Testis (tissue), 3 donors: Measurements from ENCODE around the gene NRG2. TPM values are rescaled to one million over a fixed set of nuclear protein-coding genes. Genes with fewer than 3 reads are reported as not detected.

ENCODE experiments used
- DNase-seq: peaks from one replicate; pipeline ENCODE4 v3.0.0-alpha.2; 2019
- H3K27ac ChIP-seq, 2 donors: fragments of 200-600 bp; sonication (generic); one replicate each; pipeline ENCODE4 v1.5.1; 2019
- H3K27me3 ChIP-seq: fragments of 200-600 bp; sonication (generic); one replicate; pipeline ENCODE4 v1.5.1; 2019
- H3K36me3 ChIP-seq: fragments of 200-600 bp; sonication (generic); one replicate; pipeline ENCODE4 v1.5.1; 2017; ENCODE audit warnings: low read depth; ENCODE audit errors: missing control alignments
- H3K4me1 ChIP-seq: fragments of 200-600 bp; sonication (generic); one replicate; pipeline ENCODE4 v1.5.1; 2019
- H3K4me3 ChIP-seq, 2 donors: fragments of 200-600 bp; sonication (generic); one replicate each; pipeline ENCODE4 v1.5.1; 2017 to 2019
- H3K9me3 ChIP-seq: fragments of 200-600 bp; sonication (generic); one replicate; pipeline ENCODE4 v1.5.1; 2017
- POLR2A ChIP-seq: fragments of 450-650 bp; IDR thresholded peaks from one replicate; pipeline ENCODE4 v1.6.1; 2017; ENCODE audit warnings: antibody characterized with exemption, mild to moderate bottlenecking, moderate library complexity
- WGBS, 2 donors: methylation state at CpG; one replicate each; pipeline ENCODE4 v1.1.5; 2018; 5-methylcytosine and 5-hydroxymethylcytosine counted together
- intact Hi-C: fragments of 100-400 bp; cut with DNase I; formaldehyde crosslinking; loops from one replicate; pipeline ENCODE4 v1.15.1; 2023; ENCODE audit warnings: low total_unique reads
- polyA plus RNA-seq: library from polyadenylated mRNA; stranded (reverse); fragments of 350-450 nt; fragmentation: Illumina TruSeq; extraction: RNeasy Lipid Tissue Mini Kit (QIAGEN cat#74804); gene quantifications from one replicate; pipeline ENCODE4 v1.2.3, GENCODE V29; 2014; ENCODE audit warnings: low read depth, low replicate concordance; ENCODE audit not compliant: insufficient read depth
- total RNA-seq, 2 donors: library from RNA; depleted of rRNA; stranded (reverse); fragments of >200 nt; gene quantifications; one replicate each; pipeline ENCODE4 v1.2.3, GENCODE V29; 2016
- TF ChIP-seq, protein P1 (sequence below), 3 experiments: fragments of 450-650 bp in 2 of 3; fragments of 200-600 bp in 1 of 3; sonication (generic) in 1 of 3; IDR thresholded peaks; one replicate each; pipeline ENCODE4 v1.5.1; 2016 to 2019; ENCODE audit warnings: antibody characterized with exemption in 3 of 3, mild to moderate bottlenecking in 2 of 3, moderate library complexity in 1 of 3

The NRG2 gene
- total and polyA plus RNA-seq, 3 donors from 2014 or later, result 4.8 to 23.2 (median 13.0) TPM

DNA sequence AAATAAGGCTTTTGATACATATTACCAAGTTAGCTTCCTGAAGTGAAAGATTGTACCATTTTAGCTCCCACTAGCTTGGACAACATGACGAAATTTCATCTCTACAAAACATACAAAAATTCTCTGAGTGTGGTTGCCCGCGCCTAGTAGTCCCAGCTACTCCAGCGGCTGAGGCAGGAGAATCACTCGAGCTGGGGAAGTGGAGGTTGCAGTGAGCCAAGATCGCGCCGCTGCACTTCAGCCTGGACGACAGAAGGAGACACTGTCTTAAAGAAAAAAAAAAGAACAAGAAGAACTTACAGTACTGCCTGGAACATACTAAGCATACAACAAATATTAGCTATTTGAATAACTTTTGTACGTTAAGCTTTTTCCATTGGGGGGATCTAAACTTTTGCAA lies 29.7 kb upstream of the NRG2 start:
- 31 to 37% methylated on average over 10 of the region's 10 CpGs for WGBS, 2 donors
- intact Hi-C loops, result loop anchor here (5.0 kb wide), 1 partner anchor 84 kb away; no protein-coding TSS in a partner anchor
- no peak for TF ChIP-seq POLR2A
- TF ChIP-seq, protein P1, sequence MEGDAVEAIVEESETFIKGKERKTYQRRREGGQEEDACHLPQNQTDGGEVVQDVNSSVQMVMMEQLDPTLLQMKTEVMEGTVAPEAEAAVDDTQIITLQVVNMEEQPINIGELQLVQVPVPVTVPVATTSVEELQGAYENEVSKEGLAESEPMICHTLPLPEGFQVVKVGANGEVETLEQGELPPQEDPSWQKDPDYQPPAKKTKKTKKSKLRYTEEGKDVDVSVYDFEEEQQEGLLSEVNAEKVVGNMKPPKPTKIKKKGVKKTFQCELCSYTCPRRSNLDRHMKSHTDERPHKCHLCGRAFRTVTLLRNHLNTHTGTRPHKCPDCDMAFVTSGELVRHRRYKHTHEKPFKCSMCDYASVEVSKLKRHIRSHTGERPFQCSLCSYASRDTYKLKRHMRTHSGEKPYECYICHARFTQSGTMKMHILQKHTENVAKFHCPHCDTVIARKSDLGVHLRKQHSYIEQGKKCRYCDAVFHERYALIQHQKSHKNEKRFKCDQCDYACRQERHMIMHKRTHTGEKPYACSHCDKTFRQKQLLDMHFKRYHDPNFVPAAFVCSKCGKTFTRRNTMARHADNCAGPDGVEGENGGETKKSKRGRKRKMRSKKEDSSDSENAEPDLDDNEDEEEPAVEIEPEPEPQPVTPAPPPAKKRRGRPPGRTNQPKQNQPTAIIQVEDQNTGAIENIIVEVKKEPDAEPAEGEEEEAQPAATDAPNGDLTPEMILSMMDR (IDR thresholded peaks at IDR 0.05), result no peak
- no peaks in the 10 kb centered on the region for H3K4me1 ChIP-seq
- no peaks in the 10 kb centered on the region for H3K36me3 ChIP-seq
- DNase-seq, result no peak
- H3K9me3 ChIP-seq, result no peaks in the 10 kb centered on the region
- no peaks in the 10 kb centered on the region for H3K27me3 ChIP-seq
- no peak overlapping the region for H3K4me3 ChIP-seq
- H3K27ac ChIP-seq, result no peak overlapping the region

DNA sequence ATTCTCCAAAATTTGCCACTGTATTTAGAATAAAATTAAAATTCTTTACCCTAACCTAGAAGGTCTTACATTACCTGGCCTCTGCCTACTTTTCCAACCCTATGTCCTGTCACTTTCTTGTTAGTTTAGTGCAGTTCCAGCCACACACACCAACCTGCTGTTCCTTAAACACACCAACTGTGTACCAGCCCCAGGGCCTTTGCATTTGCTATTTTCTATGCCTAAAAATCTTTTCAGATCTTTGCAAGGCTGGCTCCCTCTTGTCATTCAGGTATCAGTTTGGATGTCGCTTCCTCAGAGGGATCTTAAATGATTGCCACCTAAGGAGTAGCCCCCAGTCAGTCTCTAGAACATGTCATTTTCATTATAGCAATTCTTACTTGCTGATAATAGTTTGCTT lies 17.7 kb upstream of the NRG2 start:
- no peaks in the 10 kb centered on the region for H3K4me1 ChIP-seq
- H3K4me3 ChIP-seq, result no peak overlapping the region
- no peaks in the 10 kb centered on the region for H3K9me3 ChIP-seq
- TF ChIP-seq POLR2A, result no peak
- TF ChIP-seq, protein P1 (IDR thresholded peaks at IDR 0.05), result no peak
- no peak for DNase-seq
- no peaks in the 10 kb centered on the region for H3K27me3 ChIP-seq
- no peaks in the 10 kb centered on the region for H3K36me3 ChIP-seq
- 89 to 93% methylated on average over 1 of the region's 1 CpG for WGBS, 2 donors
- H3K27ac ChIP-seq, result no peak overlapping the region
- intact Hi-C loops, result no loop called here

DNA sequence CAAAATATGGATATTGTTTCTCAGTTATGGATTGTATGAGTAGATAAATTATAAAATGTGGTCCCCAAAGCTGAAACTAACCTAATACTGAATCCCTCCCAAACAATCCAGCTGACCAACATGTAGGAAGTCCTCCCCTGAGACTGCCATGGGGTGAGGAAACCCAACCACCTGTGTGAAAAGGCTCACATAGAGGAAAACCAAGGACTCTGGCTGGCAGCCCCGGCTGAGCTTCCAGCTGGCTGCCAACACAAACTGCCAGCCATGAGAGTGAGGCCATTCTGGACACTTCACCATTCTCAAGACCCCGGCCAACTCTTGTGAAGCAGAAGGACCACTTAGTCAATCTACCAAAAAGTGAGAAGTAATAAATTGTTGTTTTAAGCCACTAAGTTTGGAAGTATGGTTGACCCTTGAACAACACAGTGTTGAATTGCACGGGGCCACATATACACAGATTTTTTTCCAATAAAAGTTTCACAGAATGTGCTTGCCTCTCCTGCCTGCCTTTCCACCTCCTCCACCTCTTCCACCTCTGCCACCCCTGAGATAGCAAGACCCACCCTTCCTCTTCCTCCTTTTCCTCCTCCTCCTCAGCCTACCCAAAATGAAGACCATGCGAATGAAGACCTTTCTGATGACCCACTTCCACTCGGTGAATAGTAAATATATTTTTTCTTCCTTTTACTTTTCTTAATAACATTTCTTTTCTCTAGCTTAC lies 15.3 kb upstream of the NRG2 start:
- intact Hi-C loops, result no loop called here
- H3K4me1 ChIP-seq, result no peaks in the 10 kb centered on the region
- no peak for TF ChIP-seq POLR2A
- TF ChIP-seq, protein P1 (IDR thresholded peaks at IDR 0.05), result no peak
- no peaks in the 10 kb centered on the region for H3K27me3 ChIP-seq
- H3K4me3 ChIP-seq, result no peak overlapping the region
- no peak for DNase-seq
- 91 to 93% methylated on average over 5 of the region's 5 CpGs for WGBS, 2 donors
- no peak overlapping the region for H3K27ac ChIP-seq
- no peaks in the 10 kb centered on the region for H3K36me3 ChIP-seq
- H3K9me3 ChIP-seq, result no peaks in the 10 kb centered on the region

DNA sequence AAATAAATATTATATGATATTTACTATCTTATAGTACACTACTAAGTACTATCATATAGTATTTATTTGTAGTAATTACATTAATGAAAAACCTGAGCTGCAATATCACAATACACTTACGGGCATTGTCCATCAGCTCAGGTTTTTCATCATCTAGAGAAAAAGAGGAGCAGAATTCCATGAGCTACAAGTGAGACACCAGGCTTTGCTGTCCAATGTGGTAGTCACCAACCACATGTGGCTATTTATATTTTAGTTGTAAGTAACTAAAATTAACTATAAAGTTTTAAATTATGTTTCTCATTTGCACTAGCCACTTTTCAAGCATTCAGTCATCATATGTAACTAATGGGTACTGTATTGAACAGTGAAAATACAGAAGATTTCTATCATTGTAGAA lies 13.8 kb upstream of the NRG2 start:
- DNase-seq, result no peak
- Histone ChIP-seq H3K9me3 (no peaks in the 10 kb centered on the region), H3K4me1 (no peaks in the 10 kb centered on the region), H3K36me3 (no peaks in the 10 kb centered on the region), H3K27ac (no peak overlapping the region), H3K27me3 (no peaks in the 10 kb centered on the region), H3K4me3 (no peak overlapping the region)
- TF ChIP-seq, protein P1 (IDR thresholded peaks at IDR 0.05), result no peak
- no peak for TF ChIP-seq POLR2A
- intact Hi-C loops, result no loop called here
- 97 to 100% methylated on average over 1 of the region's 1 CpG for WGBS, 2 donors

DNA sequence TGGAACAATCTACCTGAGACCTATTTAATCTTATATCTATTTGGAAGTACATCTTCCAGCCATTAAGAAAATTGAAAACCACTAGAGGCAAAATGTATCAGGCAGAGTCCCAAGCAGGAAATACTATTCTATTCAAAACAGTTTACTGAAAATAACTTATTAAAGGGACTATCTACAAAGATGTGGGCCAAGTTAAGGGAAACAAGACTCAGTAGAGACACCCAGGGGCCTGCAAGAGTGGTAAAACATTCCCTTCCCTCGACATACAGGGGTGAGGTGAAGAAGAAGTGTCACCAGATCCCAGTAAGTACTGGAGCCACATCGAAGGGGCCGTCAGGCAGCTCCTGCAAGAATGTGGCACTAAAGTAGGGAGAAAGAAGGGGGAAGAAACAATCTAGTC lies 12.1 kb upstream of the NRG2 start:
- Histone ChIP-seq H3K9me3 (no peaks in the 10 kb centered on the region), H3K27me3 (no peaks in the 10 kb centered on the region), H3K4me3 (no peak overlapping the region), H3K27ac (no peak overlapping the region), H3K4me1 (peaks cover under 1% of the 10 kb centered on the region), H3K36me3 (no peaks in the 10 kb centered on the region)
- TF ChIP-seq, protein P1 (IDR thresholded peaks at IDR 0.05), result no peak
- no peak for TF ChIP-seq POLR2A
- intact Hi-C loops, result no loop called here
- no peak for DNase-seq
- 44 to 78% methylated on average over 3 of the region's 3 CpGs for WGBS, 2 donors
